ENCODE results near the gene BCORL1.

BCORL1 gene

GRCh38 chrX:130015181-130015580 is 32.7 kb downstream of the BCORL1 start:
- DNase-seq: no peak

- DNase-seq: no peak
Measured at GRCh38 chrX:130018143-130018542, 35.7 kb downstream of the BCORL1 start.

- no peak for DNase-seq
Measured at GRCh38 chrX:130020661-130021324, 38.4 kb downstream of the BCORL1 start.

GRCh38 chrX:130024127-130024526 is 41.7 kb downstream of the BCORL1 start:
- DNase-seq: peak; percentile 73

GRCh38 chrX:130025256-130025655 is 42.8 kb downstream of the BCORL1 start:
- no peak for DNase-seq

- no peak for DNase-seq
Measured at GRCh38 chrX:130027569-130027968, 45.1 kb downstream of the BCORL1 start.

- DNase-seq: peak; percentile 48
Measured at GRCh38 chrX:130028196-130028595, 45.8 kb downstream of the BCORL1 start.

- DNase-seq: no peak
Measured at GRCh38 chrX:130030826-130031225, 48.4 kb downstream of the BCORL1 start.

GRCh38 chrX:130032552-130032951 is 50.1 kb downstream of the BCORL1 start:
- no peak for DNase-seq

- DNase-seq: no peak
Measured at GRCh38 chrX:130034178-130034577, 51.7 kb downstream of the BCORL1 start.

- DNase-seq: no peak
Measured at GRCh38 chrX:130039847-130040246, 57.4 kb downstream of the BCORL1 start.

- DNase-seq: no peak
Measured at GRCh38 chrX:130047416-130047815, 65.0 kb downstream of the BCORL1 start.

- no peak for DNase-seq
Measured at GRCh38 chrX:130048686-130049222, 66.3 kb downstream of the BCORL1 start.

- DNase-seq: no peak
Measured at GRCh38 chrX:130049821-130050220, 67.4 kb downstream of the BCORL1 start.

- no peak for DNase-seq
Measured at GRCh38 chrX:130051176-130051845, 68.9 kb downstream of the BCORL1 start.

- peak; percentile 52 for DNase-seq
Measured at GRCh38 chrX:130053236-130053635, 70.8 kb downstream of the BCORL1 start.

- DNase-seq: no peak
Measured at GRCh38 chrX:130055103-130055502, 72.7 kb downstream of the BCORL1 start.

GRCh38 chrX:130055899-130056298 is 73.5 kb downstream of the BCORL1 start:
- no peak for DNase-seq

- DNase-seq: no peak
Measured at GRCh38 chrX:130057209-130057608, 74.8 kb downstream of the BCORL1 start.

GRCh38 chrX:130058652-130059051 is 76.2 kb downstream of the BCORL1 start:
- no peak for DNase-seq

- DNase-seq: peak; percentile 87
Measured at GRCh38 chrX:130060122-130061069, 78.0 kb downstream of the BCORL1 start.

- DNase-seq: no peak
Measured at GRCh38 chrX:130066975-130067615, 84.7 kb downstream of the BCORL1 start.

Data from NCI-H82 (cell line).